Endothelial cell of umbilical vein (primary cell): Measurements from ENCODE around the gene RPS29. TPM values are rescaled to one million over a fixed set of nuclear protein-coding genes. Genes with fewer than 3 reads are reported as not detected.

Experiments used
- BruUV-seq: library from RNA; stranded (reverse); fragments of 400-500 nt; replicated peaks from 2 replicates; lab custom pipeline; 2021; lab: Mats Ljungman, UMichigan
- CTCF ChIA-PET: fragments of 300-600, 350-600 bp; sonication (Branson Sonifier 250); formaldehyde crosslinking; loops from one replicate; lab custom pipeline; 2021; ENCODE audit warnings: antibody characterized with exemption, inconsistent platforms; lab: Charles Lee
- POLR2A ChIA-PET: fragments of 300-600, 350-600 bp; sonication (Branson Sonifier 250); formaldehyde crosslinking; loops from one replicate; lab custom pipeline; 2021; ENCODE audit warnings: antibody characterized with exemption, inconsistent platforms; lab: Charles Lee
- DNase-seq: peaks from one replicate; pipeline ENCODE4 v3.0.0-alpha.2; 2011; ENCODE audit warnings: low read depth, low spot score
- FAIRE-seq: peaks from 2 replicates; lab custom pipeline; 2011; peaks lifted over from hg19 to GRCh38; lab: Jason Lieb, UNC
- H2AFZ ChIP-seq: 2 replicates; pipeline ENCODE4 v1.6.0; 2012; ENCODE audit warnings: low read depth, low read length, control low read depth, inconsistent platforms
- H3K27ac ChIP-seq: 2 replicates; pipeline ENCODE4 v1.5.1; 2011; ENCODE audit warnings: low read depth, mild to moderate bottlenecking, control low read depth, low read length, moderate library complexity; ENCODE audit not compliant: insufficient read depth
- H3K27me3 ChIP-seq, 2 experiments: 2 replicates each; pipeline versions ENCODE4 v1.6.0 to v1.6.1; 2011; ENCODE audit warnings: low read length in 2 of 2, mixed read lengths in 1 of 2; ENCODE audit not compliant: control insufficient read depth in 2 of 2, insufficient read depth in 2 of 2
- H3K36me3 ChIP-seq, 2 experiments: 2 replicates in 1 of 2; 3 replicates in 1 of 2; pipeline ENCODE4 v1.5.1; 2011; ENCODE audit warnings: low read length in 2 of 2, mild to moderate bottlenecking in 1 of 2, moderate library complexity in 1 of 2; ENCODE audit not compliant: control insufficient read depth in 2 of 2, insufficient read depth in 2 of 2; ENCODE audit errors: extremely low read depth in 1 of 2
- H3K4me1 ChIP-seq: 3 replicates; pipeline ENCODE4 v1.5.1; 2011; ENCODE audit warnings: mild to moderate bottlenecking, low read length; ENCODE audit not compliant: control insufficient read depth, insufficient read depth; ENCODE audit errors: extremely low read depth
- H3K4me2 ChIP-seq: 2 replicates; pipeline ENCODE4 v1.6.1; 2011; ENCODE audit warnings: low read length, control low read depth, mixed read lengths; ENCODE audit not compliant: insufficient read depth
- H3K4me3 ChIP-seq, 3 experiments: fragments of 200-600 bp in 1 of 3; sonication (generic), shearing (Covaris generic) in 1 of 3; replicated peaks in 1 of 3; 2 replicates each; pipeline ENCODE4 v1.5.1; 2011 to 2016; ENCODE audit warnings: control low read depth in 3 of 3, low read length in 3 of 3, mild to moderate bottlenecking in 2 of 3, inconsistent platforms in 1 of 3, low read depth in 1 of 3, moderate library complexity in 1 of 3; ENCODE audit not compliant: insufficient read depth in 1 of 3
- H3K79me2 ChIP-seq: 2 replicates; pipeline ENCODE4 v1.6.0; 2012; ENCODE audit warnings: low read length, inconsistent platforms; ENCODE audit not compliant: control insufficient read depth, insufficient read depth
- H3K9ac ChIP-seq: replicated peaks from 2 replicates; pipeline ENCODE3; 2011; ENCODE audit warnings: low read length, control low read depth; ENCODE audit not compliant: insufficient read depth; ENCODE audit errors: extremely low read depth
- H3K9me1 ChIP-seq: replicated peaks from 3 replicates; pipeline ENCODE4 v1.6.0; 2011; ENCODE audit warnings: mild to moderate bottlenecking, low read length; ENCODE audit not compliant: control insufficient read depth, insufficient read depth; ENCODE audit errors: extremely low read depth
- H3K9me3 ChIP-seq: replicated peaks from 2 replicates; pipeline ENCODE4 v1.5.1; 2012; ENCODE audit warnings: low read length, inconsistent platforms; ENCODE audit not compliant: control insufficient read depth, insufficient read depth
- H4K20me1 ChIP-seq: replicated peaks from 2 replicates; pipeline ENCODE3; 2011; ENCODE audit warnings: mild to moderate bottlenecking, low read length; ENCODE audit not compliant: control insufficient read depth, insufficient read depth; ENCODE audit errors: extremely low read depth
- EZH2 ChIP-seq: IDR thresholded peaks from 2 replicates; pipeline ENCODE4 v1.6.1; 2012; ENCODE audit warnings: borderline replicate concordance, low read depth, mild to moderate bottlenecking, moderate library complexity, low read length, inconsistent platforms; ENCODE audit not compliant: severe bottlenecking
- FOS ChIP-seq: IDR thresholded peaks from 2 replicates; pipeline ENCODE4 v1.6.1; 2011; ENCODE audit warnings: mild to moderate bottlenecking, low read length, moderate library complexity, borderline replicate concordance; ENCODE audit not compliant: insufficient read depth
- GATA2 ChIP-seq: IDR thresholded peaks from 2 replicates; pipeline ENCODE4 v1.7.0; 2011; ENCODE audit warnings: low read depth, mild to moderate bottlenecking, moderate library complexity, mixed read lengths, low read length; ENCODE audit not compliant: insufficient read length, insufficient read depth
- JUN ChIP-seq: IDR thresholded peaks from 2 replicates; pipeline ENCODE4 v1.6.1; 2011; ENCODE audit warnings: borderline replicate concordance, low read depth; ENCODE audit not compliant: insufficient read length, insufficient read depth
- MAX ChIP-seq: IDR thresholded peaks from 2 replicates; pipeline ENCODE4 v1.6.1; 2011; ENCODE audit not compliant: insufficient read depth, insufficient read length
- MYC ChIP-seq: IDR thresholded peaks from one replicate; pipeline ENCODE4 v1.6.1; 2011; ENCODE audit warnings: mild to moderate bottlenecking, low read depth, low read length
- POLR2A ChIP-seq: IDR thresholded peaks from 2 replicates; pipeline ENCODE4 v1.6.1; 2012; ENCODE audit warnings: low read depth, mild to moderate bottlenecking, control low read depth, low read length
- POLR2AphosphoS5 ChIP-seq: IDR thresholded peaks from 2 replicates; pipeline ENCODE4 v1.6.1; 2012; ENCODE audit warnings: low read depth, mild to moderate bottlenecking, control low read depth, low read length, moderate library complexity; ENCODE audit not compliant: insufficient read depth
- dilution Hi-C: fragments of 300-500 bp; cut with MboI; formaldehyde crosslinking; loops from one replicate; pipeline ENCODE4 v1.15.0; 2019; ENCODE audit warnings: low sequenced_read_pairs; ENCODE audit not compliant: extremely low pct_ligation_motif_present
- intact Hi-C: fragments of 100-400 bp; cut with micrococcal nuclease; formaldehyde crosslinking; loops from one replicate; pipeline ENCODE4 v1.10.0; 2022
- polyA plus RNA-seq, 4 experiments: library from polyadenylated mRNA; depleted of rRNA in 3 of 4; stranded (reverse) in 3 of 4; unstranded in 1 of 4; fragments of >200 nt; gene quantifications; 2 replicates each; pipeline versions ENCODE4 v1.2.1 to v1.2.3, GENCODE V29; 2011 to 2012; ENCODE audit warnings: missing spikeins in 1 of 4
- total RNA-seq: library from RNA; stranded (reverse); gene quantifications from 2 replicates; pipeline ENCODE4 v1.2.3, GENCODE V29; 2021
- TF ChIP-seq, protein P1 (sequence below), 2 donors: IDR thresholded peaks; 1 replicate in 1 of 2; 2 replicates in 1 of 2; pipeline ENCODE4 v1.5.1; 2011; ENCODE audit warnings: low read length in 2 of 2, mild to moderate bottlenecking in 2 of 2, moderate library complexity in 2 of 2, control low read depth in 1 of 2, inconsistent platforms in 1 of 2, low read depth in 1 of 2; ENCODE audit not compliant: insufficient read depth in 1 of 2; ENCODE audit errors: extremely low read depth in 1 of 2

RPS29 gene
- total and polyA plus RNA-seq, 2 donors (not counting 3 experiments of a cell fraction or from before 2014, with no cell fraction given), result 1,408 to 14,040 TPM

- FAIRE-seq, result no peak
- CTCF ChIA-PET, result no interaction called here
Observed at GRCh38 chr14:49541049-49541448, 45.1 kb downstream of the RPS29 start.

More at GRCh38 chr14:49541049-49541448, 45.1 kb downstream of the RPS29 start:
- TF ChIP-seq, protein P1, sequence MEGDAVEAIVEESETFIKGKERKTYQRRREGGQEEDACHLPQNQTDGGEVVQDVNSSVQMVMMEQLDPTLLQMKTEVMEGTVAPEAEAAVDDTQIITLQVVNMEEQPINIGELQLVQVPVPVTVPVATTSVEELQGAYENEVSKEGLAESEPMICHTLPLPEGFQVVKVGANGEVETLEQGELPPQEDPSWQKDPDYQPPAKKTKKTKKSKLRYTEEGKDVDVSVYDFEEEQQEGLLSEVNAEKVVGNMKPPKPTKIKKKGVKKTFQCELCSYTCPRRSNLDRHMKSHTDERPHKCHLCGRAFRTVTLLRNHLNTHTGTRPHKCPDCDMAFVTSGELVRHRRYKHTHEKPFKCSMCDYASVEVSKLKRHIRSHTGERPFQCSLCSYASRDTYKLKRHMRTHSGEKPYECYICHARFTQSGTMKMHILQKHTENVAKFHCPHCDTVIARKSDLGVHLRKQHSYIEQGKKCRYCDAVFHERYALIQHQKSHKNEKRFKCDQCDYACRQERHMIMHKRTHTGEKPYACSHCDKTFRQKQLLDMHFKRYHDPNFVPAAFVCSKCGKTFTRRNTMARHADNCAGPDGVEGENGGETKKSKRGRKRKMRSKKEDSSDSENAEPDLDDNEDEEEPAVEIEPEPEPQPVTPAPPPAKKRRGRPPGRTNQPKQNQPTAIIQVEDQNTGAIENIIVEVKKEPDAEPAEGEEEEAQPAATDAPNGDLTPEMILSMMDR (IDR thresholded peaks at IDR 0.05; ENCODE audit: extremely low read depth in 1 of 2, insufficient read depth in 1 of 2, low read depth in 1 of 2, low read length in 2 of 2), result no peak
- TF ChIP-seq FOS, result no peak
- no peak for TF ChIP-seq GATA2
- TF ChIP-seq POLR2A, result no peak
- TF ChIP-seq POLR2AphosphoS5, result no peak
- TF ChIP-seq MAX, result no peak
- no peak for TF ChIP-seq EZH2
- TF ChIP-seq MYC, result no peak
- no peak for TF ChIP-seq JUN
- intact Hi-C loops, result no loop called here
- no peaks in the 10 kb centered on the region for H3K4me1 ChIP-seq
- H3K36me3 ChIP-seq, result no peaks in the 10 kb centered on the region
- H3K9me3 ChIP-seq, result no peaks in the 10 kb centered on the region
- no peak overlapping the region for H3K4me3 ChIP-seq
- H4K20me1 ChIP-seq, result no peaks in the 10 kb centered on the region
- POLR2A ChIA-PET, result no interaction called here
- H3K4me2 ChIP-seq, result no peak overlapping the region
- H3K9me1 ChIP-seq, result no peaks in the 10 kb centered on the region
- no peak overlapping the region for H3K27ac ChIP-seq
- no peaks in the 10 kb centered on the region for H3K79me2 ChIP-seq
- no TSS peak for BruUV-seq
- H2AFZ ChIP-seq, result no peak overlapping the region
- DNase-seq, result no peak
- dilution Hi-C loops, result no loop called here
- H3K9ac ChIP-seq, result no peak overlapping the region
- peaks cover 0 to 6% of the 10 kb centered on the region in 2 experiments for H3K27me3 ChIP-seq
